ENCODE measurements around the gene CMKLR1. TPM values are rescaled to one million over a fixed set of nuclear protein-coding genes. Genes with fewer than 3 reads are reported as not detected.
A peak's percentile ranks its signal among the peaks of the same experiment; 100 is the strongest.

CMKLR1 gene
- total RNA-seq, 1 experiment from 2014 or later = 0.12 TPM

- Mint-ChIP-seq H3K9me3 (ENCODE audit: unreplicated experiment) (peaks cover 7% of the 10 kb centered on the region), H3K4me1 (ENCODE audit: insufficient read depth, unreplicated experiment) (no peaks in the 10 kb centered on the region), H3K36me3 (ENCODE audit: insufficient read depth, unreplicated experiment) (no peaks in the 10 kb centered on the region), H3K27me3 (ENCODE audit: insufficient read depth, unreplicated experiment) (no peaks in the 10 kb centered on the region), H3K4me3 (ENCODE audit: unreplicated experiment) (no peak overlapping the region), H3K27ac (ENCODE audit: low read depth, unreplicated experiment) (no peak overlapping the region)
- intact Hi-C loops (cut with micrococcal nuclease) = no loop called here
- no peak for DNase-seq (ENCODE audit: unreplicated experiment)
- BruUV-seq (replicated peaks) = no TSS peak
- no peak for TF ChIP-seq CTCF (IDR thresholded peaks at IDR 0.05; ENCODE audit: unreplicated experiment)
- CTCF ChIA-PET = no interaction called here
- POLR2A ChIA-PET = no interaction called here
Observed at GRCh38 chr12:108341854-108342847, 3.0 kb upstream of the CMKLR1 start.

- H3K27ac Mint-ChIP-seq (ENCODE audit: low read depth, unreplicated experiment) = no peak overlapping the region
- ChIA-PET POLR2A (no interaction called here), CTCF (no interaction called here)
- no peaks in the 10 kb centered on the region for H3K27me3 Mint-ChIP-seq (ENCODE audit: insufficient read depth, unreplicated experiment)
- no peak for TF ChIP-seq CTCF (IDR thresholded peaks at IDR 0.05; ENCODE audit: unreplicated experiment)
- no peak overlapping the region for H3K4me3 Mint-ChIP-seq (ENCODE audit: unreplicated experiment)
- H3K36me3 Mint-ChIP-seq (ENCODE audit: insufficient read depth, unreplicated experiment) = no peaks in the 10 kb centered on the region
- intact Hi-C loops (cut with micrococcal nuclease) = no loop called here
- H3K9me3 Mint-ChIP-seq (ENCODE audit: unreplicated experiment) = peaks cover 7% of the 10 kb centered on the region
- no peaks in the 10 kb centered on the region for H3K4me1 Mint-ChIP-seq (ENCODE audit: insufficient read depth, unreplicated experiment)
- DNase-seq (ENCODE audit: unreplicated experiment) = no peak
- no TSS peak for BruUV-seq (replicated peaks)
Observed at GRCh38 chr12:108341356-108341755, 2.2 kb upstream of the CMKLR1 start.

GRCh38 chr12:108340037-108340436, 926 bp upstream of the CMKLR1 start:
- DNase-seq (ENCODE audit: unreplicated experiment) = no peak
- TF ChIP-seq CTCF (IDR thresholded peaks at IDR 0.05; ENCODE audit: unreplicated experiment) = no peak
- no TSS peak for BruUV-seq (replicated peaks)
- Mint-ChIP-seq H3K4me3 (ENCODE audit: unreplicated experiment) (no peak overlapping the region), H3K36me3 (ENCODE audit: insufficient read depth, unreplicated experiment) (no peaks in the 10 kb centered on the region), H3K27me3 (ENCODE audit: insufficient read depth, unreplicated experiment) (no peaks in the 10 kb centered on the region), H3K4me1 (ENCODE audit: insufficient read depth, unreplicated experiment) (no peaks in the 10 kb centered on the region), H3K9me3 (ENCODE audit: unreplicated experiment) (peaks cover 7% of the 10 kb centered on the region), H3K27ac (ENCODE audit: low read depth, unreplicated experiment) (no peak overlapping the region)
- POLR2A ChIA-PET = no interaction called here
- intact Hi-C loops (cut with micrococcal nuclease) = no loop called here
- CTCF ChIA-PET = no interaction called here

GRCh38 chr12:108337235-108338223, 1.6 kb downstream of the CMKLR1 start:
- no peaks in the 10 kb centered on the region for H3K36me3 Mint-ChIP-seq (ENCODE audit: insufficient read depth, unreplicated experiment)
- no peaks in the 10 kb centered on the region for H3K9me3 Mint-ChIP-seq (ENCODE audit: unreplicated experiment)
- no peak overlapping the region for H3K4me3 Mint-ChIP-seq (ENCODE audit: unreplicated experiment)
- DNase-seq (ENCODE audit: unreplicated experiment) = peak; percentile 55
- POLR2A ChIA-PET = no interaction called here
- no peaks in the 10 kb centered on the region for H3K27me3 Mint-ChIP-seq (ENCODE audit: insufficient read depth, unreplicated experiment)
- CTCF ChIA-PET = interaction anchor here (0.8 to 1.2 kb wide), 3 partner anchors 7 to 119 kb away, joined by 3 to 7 read pairs (median 4); no protein-coding TSS in a partner anchor
- H3K27ac Mint-ChIP-seq (ENCODE audit: low read depth, unreplicated experiment) = no peak overlapping the region
- intact Hi-C loops (cut with micrococcal nuclease) = loop anchor here (1.0 to 5.0 kb wide), 2 partner anchors 120 to 175 kb away; no protein-coding TSS in a partner anchor
- BruUV-seq (replicated peaks) = no TSS peak
- H3K4me1 Mint-ChIP-seq (ENCODE audit: insufficient read depth, unreplicated experiment) = peaks cover 18% of the 10 kb centered on the region
- peak; percentile 51 for TF ChIP-seq CTCF (IDR thresholded peaks at IDR 0.05; ENCODE audit: unreplicated experiment)
